HepG2 (cell line): ENCODE data around the gene IER2. TPM values are rescaled to one million over a fixed set of nuclear protein-coding genes. Genes with fewer than 3 reads are reported as not detected.

ENCODE experiments used
- MXI1 ChIP-seq: IDR thresholded peaks from 3 replicates; pipeline ENCODE4 v1.6.1; 2012; ENCODE audit warnings: low read depth, low read length, inconsistent platforms, borderline replicate concordance
- polyA plus RNA-seq, 8 experiments: library from polyadenylated mRNA; depleted of rRNA in 3 of 8; stranded (reverse) in 7 of 8; unstranded in 1 of 8; fragments of >200 nt; fragmentation: Illumina TruSeq in 4 of 8; extraction: Trizol in 4 of 8; gene quantifications; 2 replicates each; pipeline versions ENCODE4 v1.2.1 to v1.2.3, GENCODE V29; 2011 to 2016; ENCODE audit warnings: low read depth in 4 of 8, missing spikeins in 1 of 8, mixed read lengths in 1 of 8; ENCODE audit not compliant: insufficient read depth in 1 of 8
- total RNA-seq, 5 experiments: library from RNA; depleted of rRNA; stranded (reverse); fragments of >200 nt; fragmentation: Illumina TruSeq; extraction: Trizol; gene quantifications; 2 replicates each; pipeline ENCODE4 v1.2.3, GENCODE V29; 2016; ENCODE audit warnings: low read depth in 1 of 5
- TF ChIP-seq, protein P1 (sequence below): sonication (generic); formaldehyde crosslinking; IDR thresholded peaks from 2 replicates; pipeline ENCODE4 v1.5.0; 2020; ENCODE audit warnings: missing genetic modification reagents
- TF ChIP-seq, protein P2 (sequence below): sonication (generic); formaldehyde crosslinking; IDR thresholded peaks from 2 replicates; pipeline ENCODE4 v1.8.1; 2023; ENCODE audit warnings: mild to moderate bottlenecking, missing genetic modification reagents, borderline replicate concordance
- TF ChIP-seq, protein P3 (sequence below): sonication (generic); formaldehyde crosslinking; IDR thresholded peaks from 2 replicates; pipeline ENCODE4 v1.4.0; 2020; ENCODE audit warnings: mild to moderate bottlenecking, missing genetic modification reagents

Gene IER2
- total and polyA plus RNA-seq, 2 of the 13 experiments (the other 11 are each of a cell fraction or from before 2014, with no cell fraction given) = 10.1 to 14.3 TPM

DNA sequence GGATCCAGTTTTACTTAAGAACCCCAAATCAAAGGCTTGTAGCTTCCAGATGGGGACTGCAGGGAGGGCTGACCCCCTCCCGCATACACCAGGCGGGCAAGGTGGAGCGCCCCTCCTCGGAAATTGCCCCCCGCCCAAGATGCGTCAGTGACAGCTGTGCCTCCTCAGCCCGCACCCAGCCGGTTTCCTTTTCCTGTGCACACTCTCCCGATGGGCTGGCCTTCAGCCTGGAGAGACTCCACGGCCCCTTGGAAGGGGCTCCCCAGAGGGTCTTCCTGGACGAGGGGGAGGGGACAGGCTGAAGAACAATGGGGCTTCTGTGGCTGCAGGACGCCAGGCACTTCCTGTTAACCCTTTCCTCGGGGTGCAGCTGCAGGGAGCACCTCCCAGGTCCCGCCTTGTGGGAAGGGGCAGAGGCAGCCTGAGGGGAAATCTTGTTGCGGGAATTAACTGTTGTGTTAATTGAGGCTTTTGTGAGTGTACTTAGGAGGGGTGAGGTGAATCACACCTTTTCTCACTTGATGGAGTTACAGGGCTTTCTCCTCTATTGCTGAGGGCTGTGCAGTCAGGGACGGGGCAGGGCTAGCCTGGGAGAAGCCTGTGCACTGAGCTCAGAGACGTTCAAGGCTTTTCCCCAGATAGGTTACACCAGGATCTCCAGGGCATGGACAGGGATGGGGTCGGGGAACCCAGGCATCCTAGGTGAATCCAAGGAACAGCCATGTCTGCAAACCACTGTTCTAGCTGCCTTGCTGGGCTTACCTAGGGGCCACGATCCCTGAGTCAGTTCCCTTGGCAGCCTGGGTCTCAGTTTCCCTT, 14.3 kb downstream of the IER2 start (continued):
- TF ChIP-seq MXI1 = peak; percentile 52; the same call in 1 of the 3 replicates
- TF ChIP-seq, protein P1, sequence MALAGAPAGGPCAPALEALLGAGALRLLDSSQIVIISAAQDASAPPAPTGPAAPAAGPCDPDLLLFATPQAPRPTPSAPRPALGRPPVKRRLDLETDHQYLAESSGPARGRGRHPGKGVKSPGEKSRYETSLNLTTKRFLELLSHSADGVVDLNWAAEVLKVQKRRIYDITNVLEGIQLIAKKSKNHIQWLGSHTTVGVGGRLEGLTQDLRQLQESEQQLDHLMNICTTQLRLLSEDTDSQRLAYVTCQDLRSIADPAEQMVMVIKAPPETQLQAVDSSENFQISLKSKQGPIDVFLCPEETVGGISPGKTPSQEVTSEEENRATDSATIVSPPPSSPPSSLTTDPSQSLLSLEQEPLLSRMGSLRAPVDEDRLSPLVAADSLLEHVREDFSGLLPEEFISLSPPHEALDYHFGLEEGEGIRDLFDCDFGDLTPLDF (CRISPR knock-in tag) = no peak
- TF ChIP-seq, protein P2, sequence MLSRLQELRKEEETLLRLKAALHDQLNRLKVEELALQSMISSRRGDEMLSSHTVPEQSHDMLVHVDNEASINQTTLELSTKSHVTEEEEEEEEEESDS (CRISPR knock-in tag) = no peak
- TF ChIP-seq, protein P3, sequence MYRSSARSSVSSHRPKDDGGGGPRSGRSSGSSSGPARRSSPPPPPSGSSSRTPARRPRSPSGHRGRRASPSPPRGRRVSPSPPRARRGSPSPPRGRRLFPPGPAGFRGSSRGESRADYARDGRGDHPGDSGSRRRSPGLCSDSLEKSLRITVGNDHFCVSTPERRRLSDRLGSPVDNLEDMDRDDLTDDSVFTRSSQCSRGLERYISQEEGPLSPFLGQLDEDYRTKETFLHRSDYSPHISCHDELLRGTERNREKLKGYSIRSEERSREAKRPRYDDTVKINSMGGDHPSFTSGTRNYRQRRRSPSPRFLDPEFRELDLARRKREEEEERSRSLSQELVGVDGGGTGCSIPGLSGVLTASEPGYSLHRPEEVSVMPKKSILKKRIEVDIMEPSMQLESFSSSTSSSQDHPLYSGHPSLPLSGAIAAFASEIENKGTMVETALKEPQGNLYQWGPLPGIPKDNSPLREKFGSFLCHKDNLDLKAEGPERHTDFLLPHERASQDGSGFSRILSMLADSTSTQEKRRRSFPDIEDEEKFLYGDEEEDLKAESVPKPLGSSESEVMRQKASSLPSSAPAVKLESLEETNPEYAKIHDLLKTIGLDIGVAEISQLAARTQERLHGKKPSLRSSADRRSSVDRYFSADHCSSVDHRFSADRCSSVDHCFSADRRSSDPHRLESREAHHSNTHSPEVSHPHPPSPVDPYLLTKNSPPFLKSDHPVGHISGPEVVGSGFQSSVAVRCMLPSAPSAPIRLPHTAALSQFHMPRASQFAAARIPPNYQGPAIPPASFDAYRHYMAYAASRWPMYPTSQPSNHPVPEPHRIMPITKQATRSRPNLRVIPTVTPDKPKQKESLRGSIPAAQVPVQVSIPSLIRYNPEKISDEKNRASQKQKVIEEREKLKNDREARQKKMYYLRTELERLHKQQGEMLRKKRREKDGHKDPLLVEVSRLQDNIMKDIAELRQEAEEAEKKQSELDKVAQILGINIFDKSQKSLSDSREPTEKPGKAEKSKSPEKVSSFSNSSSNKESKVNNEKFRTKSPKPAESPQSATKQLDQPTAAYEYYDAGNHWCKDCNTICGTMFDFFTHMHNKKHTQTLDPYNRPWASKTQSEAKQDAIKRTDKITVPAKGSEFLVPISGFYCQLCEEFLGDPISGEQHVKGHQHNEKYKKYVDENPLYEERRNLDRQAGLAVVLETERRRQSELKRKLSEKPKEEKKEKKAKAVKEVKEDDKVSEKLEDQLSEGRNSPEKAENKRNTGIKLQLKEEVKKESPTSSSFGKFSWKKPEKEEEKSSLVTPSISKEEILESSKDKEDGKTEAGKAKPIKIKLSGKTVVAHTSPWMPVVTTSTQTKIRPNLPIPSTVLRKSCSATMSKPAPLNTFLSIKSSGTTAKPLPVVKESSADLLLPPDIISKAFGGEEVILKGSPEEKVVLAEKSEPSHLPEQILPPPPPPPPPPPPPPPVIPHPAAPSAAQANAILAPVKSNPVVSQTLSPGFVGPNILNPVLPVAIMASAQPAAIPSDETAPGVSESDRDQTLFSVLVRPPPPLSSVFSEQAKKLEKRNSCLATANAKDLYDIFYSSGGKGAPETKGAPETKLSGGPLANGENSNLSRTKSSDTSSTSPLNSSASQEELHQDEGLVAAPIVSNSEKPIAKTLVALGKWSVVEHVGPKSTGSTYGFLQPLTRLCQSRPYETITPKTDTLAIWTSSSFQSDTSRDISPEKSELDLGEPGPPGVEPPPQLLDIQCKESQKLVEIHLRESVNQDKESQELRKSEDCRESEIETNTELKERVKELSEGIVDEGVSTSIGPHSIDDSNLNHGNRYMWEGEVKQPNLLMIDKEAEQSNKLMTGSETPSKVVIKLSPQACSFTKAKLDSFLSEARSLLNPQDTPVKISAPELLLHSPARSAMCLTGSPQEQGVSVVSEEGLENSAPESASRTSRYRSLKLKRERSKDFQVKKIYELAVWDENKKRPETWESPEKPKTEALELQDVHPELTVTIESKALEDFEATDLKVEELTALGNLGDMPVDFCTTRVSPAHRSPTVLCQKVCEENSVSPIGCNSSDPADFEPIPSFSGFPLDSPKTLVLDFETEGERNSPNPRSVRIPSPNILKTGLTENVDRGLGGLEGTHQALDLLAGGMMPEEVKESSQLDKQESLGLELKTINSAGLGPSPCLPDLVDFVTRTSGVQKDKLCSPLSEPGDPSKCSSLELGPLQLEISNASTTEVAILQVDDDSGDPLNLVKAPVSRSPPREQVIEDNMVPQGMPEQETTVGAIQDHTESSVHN (CRISPR knock-in tag) = no peak
